H1 (cell line): ENCODE data around the gene CYP39A1. TPM values are rescaled to one million over a fixed set of nuclear protein-coding genes. Genes with fewer than 3 reads are reported as not detected.

Source experiments
- ASH2L ChIP-seq: fragments of 200-600, 300-600 bp; sonication (generic); IDR thresholded peaks from one replicate; pipeline ENCODE4 v1.7.1; 2017; ENCODE audit warnings: low read length
- CREB1 ChIP-seq: IDR thresholded peaks from 2 replicates; pipeline ENCODE4 v1.6.1; 2012; ENCODE audit warnings: inconsistent platforms
- GTF2F1 ChIP-seq: IDR thresholded peaks from 2 replicates; pipeline ENCODE4 v1.6.1; 2012; ENCODE audit warnings: low read depth, low read length, improper control_type of control experiment, borderline replicate concordance
- HDAC6 ChIP-seq: IDR thresholded peaks from one replicate; pipeline ENCODE4 v1.7.1; 2012; ENCODE audit warnings: low read depth, mild to moderate bottlenecking, inconsistent platforms, low read length, moderate library complexity
- POU5F1 ChIP-seq: IDR thresholded peaks from 2 replicates; pipeline ENCODE4 v1.6.1; 2011; ENCODE audit warnings: low read depth, mild to moderate bottlenecking, low read length, moderate library complexity
- RNF2 ChIP-seq: fragments of 200-900, 300-1000 bp; sonication (generic); IDR thresholded peaks from 2 replicates; pipeline ENCODE4 v1.7.1; 2016; ENCODE audit warnings: borderline replicate concordance, low read depth, mild to moderate bottlenecking, antibody characterized with exemption, low read length; ENCODE audit not compliant: poor library complexity, severe bottlenecking; ENCODE audit errors: missing control alignments
- SP1 ChIP-seq: IDR thresholded peaks from 2 replicates; pipeline ENCODE4 v1.6.1; 2011; ENCODE audit warnings: low read depth, low read length
- ZNF274 ChIP-seq: IDR thresholded peaks from 2 replicates; pipeline ENCODE4 v1.7.0; 2012; ENCODE audit warnings: low read length, borderline replicate concordance; ENCODE audit errors: extremely low read depth
- polyA plus RNA-seq, 7 experiments: library from polyadenylated mRNA; depleted of rRNA in 3 of 7; stranded (reverse) in 5 of 7; unstranded in 2 of 7; fragments of >200 nt in 5 of 7; fragments of 200-250 nt in 2 of 7; gene quantifications; 1 replicate in 5 of 7; 2 replicates in 1 of 7; 4 replicates in 1 of 7; pipeline versions ENCODE4 v1.2.1 to v1.2.3, GENCODE V29; 2011 to 2013; ENCODE audit warnings: missing spikeins in 2 of 7, mixed read lengths in 2 of 7
- total RNA-seq: library from RNA; stranded (reverse); fragmentation: NEBNext Ultra II Directional; extraction: Animal tissue kit (Norgen Biotek cat#: 25700); gene quantifications from 2 replicates; pipeline ENCODE4 v1.2.1, GENCODE V29; 2021

The CYP39A1 gene
- total and polyA plus RNA-seq, 2 of the 8 experiments (the other 6 are each of a cell fraction or from before 2014, with no cell fraction given), result 0.71 to 2.4 TPM

- TF ChIP-seq GTF2F1 (no peak), CREB1 (no peak), HDAC6 (no peak), SP1 (no peak), ASH2L (no peak), RNF2 (no peak), POU5F1 (no peak), ZNF274 (no peak)
- TF ChIP-seq, all 59 proteins: peak for 0
Observed at GRCh38 chr6:46500382-46500781, 152.2 kb downstream of the CYP39A1 start (continued).

Other genes with a start within 250 kb of the CYP39A1 start
- 8.1 and 8.5 TPM in 2 replicates for gene RCAN2, start 161.4 kb downstream of the CYP39A1 start, total RNA-seq
- gene RCAN2, start 161.4 kb downstream of the CYP39A1 start, polyA plus RNA-seq (2011; rRNA removed), result 3.6 and 5.0 TPM in 2 replicates
- 8.4 and 9.5 TPM in 2 replicates for gene SLC25A27, start 157 bp upstream of the CYP39A1 start, total RNA-seq
- 4.9 and 7.3 TPM in 2 replicates for gene SLC25A27, start 157 bp upstream of the CYP39A1 start, polyA plus RNA-seq (2011; rRNA removed)
- gene TDRD6, start 35.1 kb upstream of the CYP39A1 start, total RNA-seq, result 0.19 TPM in 1 of 2 replicates, not detected in the other
- gene TDRD6, start 35.1 kb upstream of the CYP39A1 start, polyA plus RNA-seq (2011; rRNA removed), result 0.02 and 0.06 TPM in 2 replicates
- gene PLA2G7, start 82.6 kb upstream of the CYP39A1 start, total RNA-seq, result 1.5 and 1.9 TPM in 2 replicates
- gene PLA2G7, start 82.6 kb upstream of the CYP39A1 start, polyA plus RNA-seq (2011; rRNA removed), result 1.3 and 2.2 TPM in 2 replicates
- not detected in 2 replicates for gene ANKRD66, start 94.1 kb upstream of the CYP39A1 start, total RNA-seq
- gene ANKRD66, start 94.1 kb upstream of the CYP39A1 start, polyA plus RNA-seq (2011; rRNA removed), result 0.05 TPM in 1 of 2 replicates, not detected in the other
- gene MEP1A, start 140.6 kb upstream of the CYP39A1 start, total RNA-seq, result not detected in 2 replicates
- 0.03 and 0.06 TPM in 2 replicates for gene MEP1A, start 140.6 kb upstream of the CYP39A1 start, polyA plus RNA-seq (2011; rRNA removed)